Heart right ventricle (tissue), 16 donors: Measurements from ENCODE around the gene OR7D2. TPM values are rescaled to one million over a fixed set of nuclear protein-coding genes. Genes with fewer than 3 reads are reported as not detected.
"Not testable (repeated sequence)": the region's sequence is repeated elsewhere in the genome, so short reads cannot be mapped to it uniquely, and the experiment has no call there.

Experiments used
- ATAC-seq, 8 donors: fragments of 200-7000 bp; cut with Tn5 transposase; one replicate each; pipeline ENCODE4 v1.9.1; 2020; ENCODE audit warnings: mild to moderate bottlenecking in 8 of 8, moderate library complexity in 8 of 8, moderate number of reproducible peaks in 1 of 8
- DNase-seq, 2 donors: peaks; one replicate each; pipeline ENCODE4 v3.0.0-alpha.2; 2020
- H3K27ac ChIP-seq, 10 donors: fragments of 200-600 bp; sonication (generic) in 2 of 10; one replicate each; pipeline versions ENCODE4 v1.5.0 to v1.8.0; 2020 to 2022; ENCODE audit warnings: mild to moderate bottlenecking in 3 of 10
- H3K27me3 ChIP-seq, 7 donors: fragments of 200-600 bp; one replicate each; pipeline ENCODE4 v1.8.0; 2021 to 2022; ENCODE audit warnings: mild to moderate bottlenecking in 2 of 7
- H3K36me3 ChIP-seq, 9 donors: fragments of 200-600 bp; sonication (generic) in 1 of 9; one replicate each; pipeline versions ENCODE4 v1.5.0 to v1.8.0; 2020 to 2022; ENCODE audit warnings: mild to moderate bottlenecking in 2 of 9
- H3K4me1 ChIP-seq, 9 donors: fragments of 200-600 bp; sonication (generic) in 1 of 9; one replicate each; pipeline versions ENCODE4 v1.5.0 to v1.8.0; 2020 to 2022; ENCODE audit warnings: mild to moderate bottlenecking in 4 of 9
- H3K4me3 ChIP-seq, 10 donors: fragments of 200-600 bp; sonication (generic) in 2 of 10; one replicate each; pipeline versions ENCODE4 v1.5.0 to v1.8.0; 2020 to 2022; ENCODE audit warnings: mild to moderate bottlenecking in 7 of 10, moderate library complexity in 2 of 10
- H3K9me3 ChIP-seq, 11 donors: fragments of 200-600 bp in 10 of 11; sonication (generic) in 2 of 11; one replicate each; pipeline versions ENCODE4 v1.5.0 to v1.8.0; 2013 to 2022; ENCODE audit warnings: mild to moderate bottlenecking in 2 of 11, control low read depth in 1 of 11, moderate library complexity in 1 of 11
- CTCF ChIP-seq, 9 donors: fragments of 200-600 bp; sonication (generic) in 2 of 9; IDR thresholded peaks; one replicate each; pipeline versions ENCODE4 v1.5.0 to v1.8.0; 2021 to 2022; ENCODE audit warnings: antibody characterized with exemption in 9 of 9, mild to moderate bottlenecking in 5 of 9, moderate library complexity in 1 of 9
- WGBS, 2 donors: extraction: QIAGEN DNeasy Blood & Tissue Kit; methylation state at CpG; one replicate each; pipeline ENCODE4 v1.1.7; 2013; ENCODE audit warnings: inconsistent platforms in 1 of 2; 5-methylcytosine and 5-hydroxymethylcytosine counted together
- intact Hi-C, 10 donors: fragments of 100-400 bp; cut with DNase I; formaldehyde crosslinking; loops; one replicate each; pipeline versions ENCODE4 v1.11.1 to v1.14.2; 2022
- polyA plus RNA-seq, 2 donors: library from polyadenylated mRNA; stranded (reverse); fragments of 200-250 nt; gene quantifications; one replicate each; pipeline ENCODE4 v1.2.3, GENCODE V29; 2013
- total RNA-seq, 10 donors: library from RNA; stranded (reverse); fragmentation: NEBNext Ultra II Directional in 3 of 10; extraction: Animal tissue kit (Norgen Biotek cat#: 25700) in 3 of 10; gene quantifications; one replicate each; pipeline versions ENCODE4 v1.2.1 to v1.2.4, GENCODE V29; 2021 to 2023
- donor health status: Arrhythmogenic right ventricular cardiomyopathy.
- donor health status: ischemic (EF 13 %, LVEDD 7.1; RV severe dilation, severe dysfunction).
- donor health status: healthy with polysubstance abuse.
- donor health status: DM: no; HTN: yes; CAD: no.
- donor health status: DM: no; HTN: no; CAD: no.
- donor health status: ischemic (EF 25% LVEDD 6.9; RV normal size, moderate dysfunction).
- donor health status: ischemic (EF 25% LVEDD 5.7; RV mildly dilated, moderate dysfunction).
- donor health status: healthy.
- donor health status: DM: yes; HTN: yes; CAD: no.
- donor health status: Ischemic cardiomyopathy.
- donor health status: ischemic (EF 35%, LVEDD 5.7; RV mildly dilated, moderate dysfunction).
- donor health status: nonischemic (EF 11% LVEDD 7.7; RV severe dilation, severe dysfunction).
- donor health status: DM: yes; HTN: yes; CAD: no.
- donor health status: PGD.
- donor health status: ischemic (EF 29% LVEDD 5.4; RV normal size, mild dysfunction).
- donor health status: nonischemic (EF 23%, LVEDD 6.1; RV moderate dilation, normal function).

OR7D2 gene
- total and polyA plus RNA-seq, 12 donors: 0.12 TPM; not detected in 11

DNA sequence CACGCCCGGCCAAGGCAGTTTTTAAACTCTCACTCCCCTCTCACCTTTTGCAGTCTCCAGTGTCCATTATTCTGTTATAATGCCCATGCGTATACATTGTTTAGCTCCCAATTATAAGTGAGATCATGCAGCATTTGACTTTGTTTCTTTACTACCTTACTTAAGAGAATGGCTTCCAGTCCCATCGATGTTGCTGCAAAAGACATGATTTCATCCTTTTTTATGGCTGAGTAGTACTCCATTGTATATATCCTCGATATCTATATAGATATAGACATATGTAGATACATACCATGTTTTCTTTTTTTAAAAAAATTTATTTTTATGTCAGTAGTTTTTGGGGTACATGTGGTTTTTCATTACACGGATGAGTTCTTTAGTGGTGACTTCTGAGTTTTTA, 8.4 kb downstream of the OR7D2 start:
- Histone ChIP-seq H3K4me3 (no peak overlapping the region), H3K27me3 (peaks cover 0 to 15% (median 8%) of the 10 kb centered on the region in 7 donors), H3K36me3 (no peaks in the 10 kb centered on the region), H3K27ac (no peak overlapping the region), H3K4me1 (no peaks in the 10 kb centered on the region), H3K9me3 (peaks cover 0 to 8% (median 0%) of the 10 kb centered on the region in 11 donors)
- TF ChIP-seq CTCF (IDR thresholded peaks at IDR 0.05): no peak
- intact Hi-C loops: no loop called here
- 67 to 86% methylated on average over 6 of the region's 6 CpGs for WGBS, 2 donors
- no peak for DNase-seq
- ATAC-seq: no peak

GRCh38 chr19:9189535-9189934, 10.8 kb downstream of the OR7D2 start:
- no peak for TF ChIP-seq CTCF (IDR thresholded peaks at IDR 0.05)
- H3K27ac ChIP-seq: no peak overlapping the region
- 70 to 76% methylated on average over 7 of the region's 7 CpGs for WGBS, 2 donors
- H3K27me3 ChIP-seq: peaks cover 0 to 30% (median 8%) of the 10 kb centered on the region in 7 donors
- no peak for DNase-seq
- peaks cover 0 to 8% (median 0%) of the 10 kb centered on the region in 11 donors for H3K9me3 ChIP-seq
- no peak for ATAC-seq
- H3K4me1 ChIP-seq: no peaks in the 10 kb centered on the region
- intact Hi-C loops: no loop called here
- no peaks in the 10 kb centered on the region for H3K36me3 ChIP-seq
- H3K4me3 ChIP-seq: no peak overlapping the region

DNA sequence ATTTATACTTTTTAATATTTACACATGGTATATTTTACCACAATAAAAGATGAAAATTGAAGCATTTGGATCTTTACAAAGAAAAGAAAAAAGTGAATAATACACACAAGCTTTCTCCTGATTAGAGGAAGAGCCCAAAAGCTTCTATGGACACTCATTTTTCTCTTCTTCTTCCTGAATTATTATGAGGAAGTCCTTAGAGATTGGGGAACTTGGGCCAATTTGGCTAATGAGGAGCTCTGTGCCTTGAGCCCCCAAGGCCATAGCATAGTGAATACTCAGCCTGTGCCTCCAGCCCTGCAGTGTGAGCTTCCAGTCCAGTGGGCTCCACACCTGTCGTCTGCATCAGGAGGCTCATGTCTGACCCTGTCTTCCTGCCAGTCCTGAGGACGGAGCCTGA, 19.3 kb downstream of the OR7D2 start:
- ATAC-seq, H3K27ac ChIP-seq, H3K4me1 ChIP-seq, intact Hi-C loops, H3K9me3 ChIP-seq, H3K36me3 ChIP-seq, H3K4me3 ChIP-seq, DNase-seq: not testable (repeated sequence)
- H3K27me3 ChIP-seq: peaks cover 0 to 36% (median 21%) of the 10 kb centered on the region in 7 donors
- WGBS, 2 donors: 61 to 63% methylated on average over 2 of the region's 2 CpGs

- no peak overlapping the region for H3K27ac ChIP-seq
- peaks cover 0 to 4% (median 0%) of the 10 kb centered on the region in 9 donors for H3K4me1 ChIP-seq
- TF ChIP-seq CTCF (IDR thresholded peaks at IDR 0.05): peak; percentile 55 to 95 (median 90)
- peaks cover 0 to 42% (median 18%) of the 10 kb centered on the region in 7 donors for H3K27me3 ChIP-seq
- ATAC-seq (peak in 7 of 8 donors; percentile 58 to 74 (median 69)), DNase-seq (peak; percentile 64 to 67)
- no peaks in the 10 kb centered on the region for H3K9me3 ChIP-seq
- intact Hi-C loops: loop anchor here in 9 of 10 donors (1.0 to 10.0 kb wide), 8 partner anchors 69 to 592 kb away; partner anchors contain the start of gene ZNF121 (in 2 of the 9)
- H3K4me3 ChIP-seq: peak overlapping the region in 7 of 10 donors; percentile 27 to 48 (median 42)
- 23 to 28% methylated on average over 13 of the region's 13 CpGs for WGBS, 2 donors
- H3K36me3 ChIP-seq: no peaks in the 10 kb centered on the region
These were observed 26.8 kb downstream of the OR7D2 start for GRCh38 chr19:9205501-9206113.

DNA sequence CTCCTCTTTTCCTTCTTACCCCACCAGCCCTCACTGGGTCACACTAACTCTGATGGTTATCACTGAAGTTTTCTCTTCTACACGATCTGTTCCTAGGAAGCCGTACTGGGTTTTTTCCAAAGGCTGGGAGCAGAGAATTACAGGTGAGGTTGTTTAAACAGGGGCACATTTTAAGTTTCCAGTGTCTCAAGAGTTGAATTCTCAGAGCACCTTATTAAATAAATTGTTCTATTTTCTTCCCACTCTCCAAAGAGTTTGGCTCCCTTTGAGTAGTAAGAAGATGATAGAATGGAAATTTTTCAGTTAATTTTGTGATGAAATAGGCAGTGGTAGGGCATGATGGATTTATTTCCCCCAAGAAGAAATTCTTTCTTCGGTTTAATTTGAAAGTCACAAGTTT, 40.7 kb downstream of the OR7D2 start, which contains the start of gene OR7D4:
Gene OR7D4 (minus strand): TSS at position 101 of the 400 bp plus-strand sequence. CDS start 4,752 bp downstream, outside the sequence.
- no peak for DNase-seq

More for the DNA sequence above, 40.7 kb downstream of the OR7D2 start, which contains the start of gene OR7D4:
- Histone ChIP-seq H3K36me3 (no peaks in the 10 kb centered on the region), H3K27me3 (peaks cover 0 to 18% (median 4%) of the 10 kb centered on the region in 7 donors), H3K4me3 (no peak within 1 kb of the TSS), H3K4me1 (no peaks in the 10 kb centered on the region), H3K27ac (no peak within 1 kb of the TSS), H3K9me3 (peaks cover 0 to 19% (median 0%) of the 10 kb centered on the region in 11 donors)
- no peak for TF ChIP-seq CTCF (IDR thresholded peaks at IDR 0.05)
- WGBS, 2 donors: 65 to 67% methylated on average over 3 of the region's 3 CpGs
- intact Hi-C loops: no loop called here
- ATAC-seq: no peak
